Left hindlimb (tissue), 1 donor: ENCODE data around the gene VPS35L.

ENCODE experiments used
- DNase-seq: peaks from one replicate; pipeline ENCODE4 v3.0.0-alpha.2; 2018

The VPS35L gene

DNA sequence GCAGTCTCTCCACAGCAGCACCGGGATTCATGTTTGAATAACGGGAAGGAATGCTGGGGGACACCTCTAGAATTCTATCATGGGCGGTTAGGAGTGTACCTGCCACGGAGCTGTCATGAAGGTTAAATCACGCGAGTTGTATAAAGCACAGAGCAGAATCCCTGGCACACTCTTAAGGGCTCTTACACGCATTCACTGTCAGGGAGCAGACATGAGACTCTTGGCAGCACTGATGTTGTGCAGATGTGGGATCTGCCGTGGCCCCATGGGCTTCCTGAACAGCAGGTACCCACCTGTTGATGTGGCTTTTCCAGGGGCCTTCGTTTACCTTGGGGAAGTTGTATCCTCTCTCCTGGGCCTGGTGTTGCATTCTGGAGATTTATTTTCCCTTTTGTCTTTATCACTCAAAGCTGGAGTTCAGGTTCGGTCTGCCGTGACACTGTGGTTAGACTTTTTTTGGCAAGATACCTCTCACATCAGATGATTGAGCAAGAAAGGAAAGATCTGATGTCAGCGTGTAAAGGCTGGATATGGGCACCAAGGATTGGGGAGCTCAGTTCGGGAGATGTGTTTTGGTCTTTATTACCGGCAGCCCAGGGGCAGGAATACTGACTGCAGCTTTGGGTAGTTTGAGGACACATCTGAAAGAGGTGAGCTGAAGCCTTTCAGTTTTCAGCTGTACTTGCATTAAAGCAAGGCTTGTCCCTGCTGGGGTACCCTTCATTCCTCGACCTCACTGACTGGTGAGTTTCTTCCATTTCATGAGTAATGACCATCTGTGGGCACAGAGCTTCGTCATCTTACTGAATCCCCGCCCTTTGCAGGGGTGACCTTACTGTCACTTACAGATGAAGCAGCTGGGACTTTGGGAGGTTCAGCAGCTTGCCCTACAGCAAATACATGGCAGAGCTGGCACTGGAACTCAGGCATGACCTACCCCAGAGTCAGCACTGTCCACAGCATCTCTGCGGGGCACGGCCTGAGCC, 143.3 kb downstream of the VPS35L start:
- DNase-seq = no peak

DNA sequence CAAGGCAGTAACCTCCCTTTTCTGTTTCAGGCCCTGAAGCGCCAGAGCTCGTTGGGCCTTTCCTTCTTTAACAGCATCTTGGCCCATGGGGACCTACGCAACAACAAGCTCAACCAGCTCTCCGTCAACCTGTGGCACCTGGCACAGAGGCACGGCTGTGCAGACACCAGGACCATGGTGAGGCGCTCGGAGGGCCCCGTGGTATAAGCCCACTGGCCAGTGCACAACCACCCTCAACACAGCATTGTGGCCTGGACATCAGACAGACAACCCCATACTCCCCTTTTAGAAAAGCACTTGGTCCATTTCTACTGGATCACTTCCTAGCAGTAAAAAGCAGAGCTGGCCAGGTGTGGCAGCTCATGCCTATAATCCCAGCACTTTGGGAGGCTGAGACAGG, 144.0 kb downstream of the VPS35L start:
- DNase-seq = no peak

DNA sequence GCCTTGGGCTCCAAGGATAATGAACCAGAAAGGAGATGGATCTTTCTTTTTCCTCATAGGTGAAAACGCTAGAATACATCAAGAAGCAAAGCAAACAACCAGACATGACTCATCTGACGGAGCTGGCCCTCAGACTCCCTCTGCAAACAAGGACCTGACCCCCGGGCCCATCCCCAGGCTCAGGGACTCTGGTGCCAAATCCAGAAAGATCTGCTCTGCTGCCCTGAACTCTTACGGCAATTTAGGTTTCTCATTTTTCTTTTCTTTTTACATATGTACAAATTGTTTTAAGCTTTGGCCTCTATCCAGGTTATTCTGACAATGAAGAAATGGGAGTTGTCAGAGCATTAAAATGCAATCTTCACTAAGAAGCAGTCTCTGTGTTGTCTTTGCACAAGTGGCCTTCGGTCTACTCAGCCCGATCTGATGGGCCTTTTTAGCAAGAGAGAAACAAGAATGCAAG, 144.8 kb downstream of the VPS35L start:
- no peak for DNase-seq

DNA sequence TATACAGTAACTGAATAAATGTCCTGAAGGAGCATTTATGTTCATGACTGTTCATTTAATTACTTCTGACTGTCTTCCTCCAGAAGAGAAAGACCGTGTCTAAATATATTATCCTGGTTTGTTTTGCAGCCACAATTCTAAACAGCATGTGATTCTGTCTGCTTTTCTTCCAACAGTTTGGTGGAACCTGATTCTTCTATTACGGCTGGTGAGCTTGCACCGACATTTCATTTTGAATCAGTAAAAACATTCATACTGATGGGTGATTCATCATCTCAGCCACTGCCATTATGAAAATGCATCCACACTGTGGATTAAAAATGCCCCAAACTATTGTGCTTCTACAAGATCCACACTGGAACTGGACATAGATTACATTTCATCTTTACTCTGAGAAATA, 145.6 kb downstream of the VPS35L start:
- no peak for DNase-seq

DNA sequence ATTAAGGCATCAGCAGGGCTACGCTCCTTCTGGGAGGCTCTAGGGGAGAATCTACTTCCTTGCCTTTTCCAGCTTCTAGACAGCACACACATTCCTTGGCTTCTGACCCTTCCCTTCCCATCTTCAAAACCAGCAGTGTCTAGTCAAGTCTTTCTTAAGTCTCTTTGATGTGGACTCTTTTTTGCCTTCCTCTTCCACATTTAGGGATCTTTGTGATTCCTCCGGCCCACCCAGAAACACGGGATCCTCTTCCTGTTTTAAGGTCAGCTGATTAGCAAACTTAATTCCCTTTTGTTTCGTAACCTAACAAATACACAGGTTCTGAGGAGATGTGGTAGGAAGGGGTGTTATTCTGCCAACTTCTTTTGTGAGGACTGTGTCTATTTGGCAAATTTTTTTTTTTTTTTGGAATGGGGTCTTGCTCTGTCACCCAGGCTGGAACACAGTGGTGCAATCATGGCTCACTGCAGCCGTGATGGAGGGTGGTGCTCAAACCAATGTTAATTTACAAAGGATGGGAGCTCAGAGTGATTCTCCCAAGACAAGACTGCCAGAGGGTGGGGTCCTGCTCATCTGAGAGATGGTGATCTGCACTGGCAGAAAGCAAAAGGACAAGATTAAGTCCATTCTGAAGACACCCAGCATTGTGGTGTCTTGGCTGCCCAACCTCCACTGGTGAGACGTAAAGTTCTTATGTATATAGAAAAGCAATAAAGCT, 147.8 kb downstream of the VPS35L start:
- DNase-seq = no peak

DNA sequence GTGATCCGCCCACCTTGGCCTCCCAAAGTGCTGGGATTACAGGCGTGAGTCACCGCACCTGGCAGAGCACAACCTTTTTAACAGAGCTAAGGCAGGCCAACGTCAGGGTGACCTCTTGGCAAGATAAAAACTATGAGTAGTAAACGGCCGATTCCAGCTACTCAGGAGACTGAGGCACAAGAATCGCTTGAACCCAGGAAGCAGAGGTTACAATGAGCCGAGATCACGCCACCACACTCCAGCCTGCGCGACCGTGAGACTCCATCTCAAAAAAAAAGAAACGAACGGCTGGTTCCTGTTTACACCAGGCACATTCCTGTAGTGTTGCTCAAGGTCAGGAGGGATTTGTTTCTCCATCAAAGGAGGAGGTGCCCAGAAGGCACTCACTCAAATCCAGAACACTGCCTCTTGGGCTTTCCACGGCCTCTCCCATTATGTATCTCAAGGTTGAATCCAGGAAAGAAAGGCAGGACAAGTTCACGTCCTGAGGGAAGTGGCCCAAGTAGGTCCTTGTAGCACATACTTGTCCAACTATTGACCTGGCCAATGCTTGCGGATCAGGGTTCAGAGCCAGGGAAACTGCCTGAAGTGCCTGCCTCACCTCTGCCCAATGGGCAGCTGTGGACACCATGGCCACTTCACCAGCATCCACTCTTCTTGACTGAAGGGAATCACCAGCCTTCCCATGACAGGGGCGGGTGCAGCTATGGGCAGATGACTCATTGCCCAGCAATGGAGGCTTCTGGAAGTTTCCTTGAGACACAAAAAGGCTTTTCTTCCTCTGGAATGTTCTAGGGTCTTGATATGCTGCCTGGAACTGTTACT, 149.0 kb downstream of the VPS35L start:
- no peak for DNase-seq

DNA sequence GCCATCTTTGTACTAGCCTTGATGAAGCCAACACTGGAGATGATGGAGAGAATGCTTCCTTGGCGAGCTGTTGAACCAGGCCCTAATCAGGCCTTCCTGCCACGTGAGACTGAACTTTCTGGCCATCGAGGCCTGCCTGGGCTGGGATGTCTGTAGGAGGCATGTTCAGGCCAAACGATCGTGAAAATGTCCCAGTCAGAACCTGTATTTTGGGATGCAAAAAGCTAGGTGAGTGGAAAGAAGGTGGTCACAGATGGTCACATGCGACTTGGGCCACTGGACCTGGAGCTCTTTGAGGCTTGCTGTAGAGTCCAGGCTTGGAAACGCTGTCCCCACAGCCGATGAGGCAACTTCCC, 149.6 kb downstream of the VPS35L start:
- no peak for DNase-seq

DNA sequence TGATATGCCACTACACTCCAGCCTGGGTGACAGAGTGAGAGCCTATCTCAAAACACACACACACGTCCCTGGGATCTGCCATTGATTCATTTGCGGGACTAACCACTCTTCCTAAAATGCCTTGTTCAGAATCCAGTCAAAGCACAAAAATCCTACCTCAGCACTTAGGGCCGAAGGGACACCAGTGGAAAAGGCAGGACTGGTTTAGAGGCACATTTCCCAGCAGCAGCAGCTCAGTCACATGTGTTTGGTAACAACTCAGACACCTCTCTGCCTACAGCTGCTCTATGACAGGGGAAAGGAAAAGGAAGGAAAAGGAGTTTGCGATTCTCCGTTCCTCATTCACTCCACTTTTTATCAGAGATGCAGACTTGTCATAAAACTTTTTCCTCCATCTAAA, 150.3 kb downstream of the VPS35L start:
- DNase-seq = no peak

DNA sequence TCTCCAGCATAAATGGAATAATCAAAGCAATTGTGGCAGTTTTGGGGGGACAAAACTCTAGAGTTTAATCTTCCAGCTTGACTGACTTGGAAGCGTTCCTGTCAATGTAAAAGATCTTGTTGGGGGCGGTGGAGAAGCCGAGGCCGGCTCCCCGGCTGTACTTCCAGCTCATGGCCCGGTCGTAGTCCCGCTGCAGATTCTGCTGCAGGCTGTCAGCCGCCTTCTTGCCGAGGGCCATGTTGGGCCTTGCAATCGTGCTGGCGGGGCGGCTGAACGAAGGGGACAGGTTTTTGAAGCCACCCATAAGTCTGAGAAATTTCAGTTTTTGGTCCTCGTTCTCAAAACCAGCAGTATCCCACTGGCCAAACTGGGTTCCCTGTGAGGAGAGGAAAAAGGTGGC, 151.3 kb downstream of the VPS35L start:
- DNase-seq = no peak

DNA sequence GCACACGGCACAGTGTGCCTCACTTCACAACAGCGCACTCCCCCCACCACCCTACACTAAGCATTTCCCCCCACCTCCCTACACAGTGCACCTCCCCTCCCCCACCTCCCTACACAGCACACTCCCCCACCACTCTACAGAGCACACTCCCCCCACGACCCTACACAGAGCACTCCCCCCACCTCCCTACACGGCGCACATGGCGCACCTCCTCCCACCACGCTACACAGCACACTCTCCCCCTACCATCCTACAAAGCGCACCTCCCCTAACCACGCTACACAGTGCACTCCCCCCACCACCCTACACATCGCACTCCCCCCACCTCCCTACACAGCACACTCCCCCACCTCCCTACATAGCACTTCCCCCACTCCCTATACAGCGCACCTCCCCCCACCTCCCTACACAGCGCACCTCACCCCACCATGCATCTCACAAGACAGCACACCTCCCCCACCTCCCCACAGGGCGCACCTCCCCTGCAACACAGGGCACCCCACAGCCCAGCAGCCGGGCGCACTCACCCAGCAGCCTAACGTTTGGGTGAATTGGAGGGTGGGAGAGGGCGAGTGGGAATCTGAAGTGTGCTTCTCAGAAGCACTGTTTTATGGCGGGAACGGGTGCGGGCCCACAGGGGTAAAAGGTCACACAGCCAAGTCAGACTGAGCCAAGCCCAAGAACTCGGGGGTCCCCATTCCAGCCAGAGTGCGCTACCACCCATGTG, 152.2 kb downstream of the VPS35L start:
- no peak for DNase-seq

DNA sequence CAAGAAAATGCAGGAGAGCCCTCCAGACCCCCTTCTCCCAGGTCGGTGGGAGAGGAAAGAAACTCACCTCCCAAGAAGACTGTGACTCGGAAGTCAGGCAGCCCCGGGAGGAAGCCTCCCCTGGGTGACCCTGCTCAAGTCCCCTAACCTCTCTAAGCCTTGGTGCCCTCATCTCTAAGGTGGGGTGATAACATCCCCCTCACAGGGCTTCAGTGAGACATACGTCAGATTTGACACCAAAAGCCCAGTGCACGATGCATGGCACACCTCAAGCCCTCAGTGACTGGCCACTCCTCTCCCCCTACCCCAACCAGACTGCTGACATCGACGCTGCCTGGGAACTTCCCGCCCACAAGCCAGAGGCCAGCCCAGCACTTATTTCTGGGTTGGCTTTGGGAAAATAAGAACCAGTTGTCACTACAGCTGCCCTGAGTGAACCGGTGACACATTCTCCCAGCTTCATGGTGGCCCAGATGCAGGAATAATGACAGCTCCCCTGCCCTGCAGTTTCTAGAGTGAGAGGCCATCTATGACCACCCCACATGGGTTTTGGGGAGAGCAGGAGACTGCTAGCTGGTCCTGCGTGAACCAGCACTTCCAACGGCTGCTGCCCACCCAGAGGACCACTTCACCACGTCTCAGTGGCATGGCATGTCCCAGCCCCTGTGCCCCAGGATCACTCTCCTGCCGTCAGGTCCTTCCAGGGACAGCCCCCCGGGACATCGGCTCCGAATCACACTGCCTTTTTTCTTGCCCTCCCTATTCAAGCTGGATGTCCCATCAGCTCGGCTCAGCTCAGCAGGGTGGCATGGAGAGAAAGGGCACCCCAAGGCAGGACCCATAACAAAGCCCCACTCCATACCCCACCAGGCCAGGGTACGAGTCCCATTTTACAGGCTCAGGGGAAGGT, 153.0 kb downstream of the VPS35L start:
- no peak for DNase-seq

DNA sequence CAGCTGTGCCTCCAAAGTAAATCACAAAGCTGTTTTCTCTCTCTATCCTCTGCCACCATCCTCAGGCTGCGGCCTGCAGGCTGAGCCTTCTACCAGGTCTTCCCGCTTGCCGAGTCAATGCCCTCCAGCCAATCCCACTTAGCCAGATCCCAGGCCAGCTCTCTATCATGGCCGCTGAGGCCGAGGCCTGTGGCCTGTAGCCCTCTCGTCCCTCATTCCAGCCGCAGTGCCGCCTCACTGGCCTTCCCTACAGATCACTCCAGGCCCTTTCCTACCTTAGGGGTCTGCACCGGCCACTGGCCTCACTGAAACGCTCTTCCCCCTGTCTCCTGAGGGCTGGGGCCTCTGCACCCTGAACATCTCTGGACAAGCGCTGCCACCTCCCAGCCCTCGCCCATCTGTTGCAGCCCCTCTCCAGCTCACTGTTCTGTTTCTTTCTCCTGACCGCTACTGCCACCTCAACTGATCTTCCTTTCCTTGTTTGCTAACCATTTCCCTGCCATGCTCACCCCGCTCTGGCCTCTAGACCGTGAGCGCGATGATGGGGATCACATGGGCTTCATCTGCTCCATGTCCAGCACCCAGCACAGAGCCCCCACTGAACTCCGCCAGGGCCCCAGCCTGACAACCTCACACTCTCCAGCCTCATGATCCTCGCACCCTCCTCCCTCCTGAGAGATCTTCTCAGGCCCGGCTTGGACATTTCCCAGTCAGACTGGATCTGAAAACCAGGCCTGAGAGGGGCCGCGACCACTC, 154.1 kb downstream of the VPS35L start:
- no peak for DNase-seq

DNA sequence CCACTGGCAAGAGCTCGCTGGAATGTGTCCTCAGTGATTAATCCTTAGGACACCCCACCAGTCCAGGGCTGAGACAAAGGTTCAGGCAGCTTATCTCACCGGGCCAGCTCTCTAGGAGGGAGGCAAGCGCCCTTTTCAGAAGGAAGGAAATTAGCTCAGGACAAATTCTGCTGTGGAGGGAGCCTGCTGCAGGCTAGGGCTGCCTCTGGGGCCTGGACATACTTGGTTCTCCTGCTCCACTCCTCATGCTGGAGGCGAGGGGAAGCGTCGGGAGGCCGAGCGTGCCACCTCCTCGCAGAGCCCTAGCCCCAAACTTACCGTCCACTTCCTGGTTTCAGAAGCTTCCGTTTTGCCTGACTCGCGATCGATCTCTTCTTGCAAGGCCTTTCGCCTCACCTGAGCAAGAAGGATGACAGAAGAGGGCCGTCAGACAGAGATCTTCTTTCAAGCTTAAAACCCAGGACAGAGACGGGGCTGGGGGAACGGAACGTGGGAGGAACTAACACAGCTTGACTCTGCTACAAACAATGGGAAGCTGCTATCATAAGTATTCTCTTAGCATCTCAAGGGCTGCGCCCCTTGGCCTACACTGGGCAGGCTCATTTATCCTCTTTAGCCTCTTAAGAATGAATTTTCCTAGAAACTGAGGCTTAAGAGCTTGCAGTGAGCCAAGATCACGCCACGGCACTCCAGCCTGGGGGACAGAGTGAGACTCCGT, 154.8 kb downstream of the VPS35L start:
- no peak for DNase-seq

DNA sequence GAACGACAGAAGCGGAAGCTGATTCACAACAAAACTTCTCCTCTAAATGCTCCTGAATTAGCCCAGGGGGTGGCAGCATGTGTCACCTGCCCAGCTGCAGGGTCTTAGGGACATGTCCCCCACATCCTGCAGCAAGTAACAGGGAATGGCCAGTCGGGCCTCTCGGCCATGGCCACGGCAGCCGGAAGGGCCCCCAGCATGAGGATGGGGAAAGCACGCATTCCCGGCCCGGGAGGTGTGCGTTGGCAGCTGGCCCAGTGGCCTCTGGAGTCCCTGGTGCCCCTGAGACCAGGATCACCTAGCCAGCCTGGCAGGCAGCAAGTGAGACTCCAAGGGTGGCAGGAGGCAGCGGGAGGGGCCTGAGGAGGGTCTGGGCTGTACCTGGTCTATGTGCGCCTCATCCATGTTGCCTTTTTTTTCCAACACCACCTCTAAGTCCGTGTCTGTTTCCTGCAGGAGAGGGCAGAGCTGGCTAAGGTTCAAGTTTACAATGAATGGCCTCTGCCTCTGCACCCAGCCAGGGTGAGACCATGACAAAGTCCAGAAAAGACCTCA, 155.6 kb downstream of the VPS35L start:
- DNase-seq = no peak

DNA sequence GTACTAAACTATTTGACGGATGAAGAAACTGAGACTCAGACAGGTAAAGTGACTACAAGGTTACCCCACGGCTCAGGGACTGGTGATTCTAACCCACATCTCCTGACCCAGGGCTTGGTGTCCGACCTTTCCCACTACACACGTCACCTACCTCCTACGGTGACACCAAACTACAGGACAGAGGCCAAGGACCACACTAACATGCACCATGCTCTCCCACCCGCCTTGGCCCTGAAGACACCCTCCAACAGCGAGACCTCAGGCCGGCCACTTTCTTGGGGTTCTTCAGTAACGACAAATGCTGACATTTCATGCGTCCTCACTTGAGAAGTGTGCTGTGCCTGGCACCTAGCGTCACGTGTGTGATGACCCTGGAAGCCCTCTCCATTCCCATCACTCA, 156.1 kb downstream of the VPS35L start:
- no peak for DNase-seq

DNA sequence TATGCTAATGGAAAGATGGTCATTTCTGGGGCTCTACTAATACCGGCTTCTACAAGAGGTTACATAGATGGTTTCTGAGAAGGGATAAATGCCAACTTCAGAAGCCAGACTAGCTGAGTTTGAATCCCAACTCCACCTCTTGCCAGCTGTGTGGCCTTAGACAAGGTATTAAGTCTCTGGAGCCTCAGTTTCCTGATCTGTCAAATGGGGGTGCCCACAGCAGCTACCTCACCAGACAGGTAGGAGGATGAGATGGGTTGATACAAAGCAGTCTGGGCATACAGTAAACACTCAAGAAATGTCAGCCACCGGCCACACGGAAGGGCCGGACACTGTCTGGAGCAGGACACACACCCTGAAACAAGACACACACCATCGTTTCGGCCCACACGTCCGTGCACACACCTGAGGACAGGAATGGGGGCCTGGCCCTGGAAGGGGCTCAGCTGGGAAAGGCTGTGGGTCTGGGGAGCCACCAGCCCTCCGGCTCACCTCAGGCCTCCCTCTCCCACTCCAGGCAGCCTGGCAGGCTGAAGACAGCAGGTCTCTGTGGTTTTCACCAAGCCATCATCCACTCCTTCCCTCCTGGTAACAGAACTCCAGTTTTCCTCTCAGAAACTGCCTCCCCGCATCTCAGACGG, 157.0 kb downstream of the VPS35L start:
- DNase-seq = no peak

DNA sequence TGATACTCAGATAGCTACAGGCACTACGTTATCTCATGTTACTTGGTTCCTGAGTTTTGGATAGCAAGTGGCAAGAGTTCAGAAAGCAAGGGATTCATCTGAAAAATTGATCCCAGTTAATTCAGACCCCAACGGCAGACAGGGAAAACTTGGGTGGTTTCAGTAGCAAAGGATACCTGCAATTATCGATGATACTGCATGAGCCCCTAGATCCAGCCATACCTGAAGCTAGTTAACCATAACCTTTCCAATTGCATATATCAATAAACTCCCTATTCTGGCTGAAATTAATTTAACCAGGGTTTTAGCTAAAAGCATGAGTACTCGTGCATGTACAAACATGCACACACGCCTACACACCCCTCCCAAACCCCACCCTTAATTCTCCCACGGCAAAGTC, 158.2 kb downstream of the VPS35L start:
- no peak for DNase-seq

DNA sequence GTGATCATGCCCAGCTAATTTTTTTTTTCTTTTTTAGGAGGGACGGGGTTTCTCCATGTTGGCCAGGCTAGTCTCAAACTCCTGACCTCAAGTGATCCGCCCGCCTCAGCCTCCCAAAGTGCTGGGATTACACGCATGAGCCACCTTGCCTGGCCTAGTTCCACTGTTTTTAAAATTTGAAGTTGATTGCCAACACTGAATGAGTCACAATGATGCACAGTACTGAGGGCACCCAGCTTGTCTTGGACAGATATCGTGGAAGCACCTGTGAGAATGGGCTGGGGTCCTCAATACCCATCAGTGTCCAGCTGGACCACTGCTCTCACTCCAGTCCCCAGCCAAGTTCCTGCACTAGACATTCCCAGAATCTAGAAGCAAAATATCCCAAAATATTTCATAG, 160.1 kb downstream of the VPS35L start:
- DNase-seq = no peak

DNA sequence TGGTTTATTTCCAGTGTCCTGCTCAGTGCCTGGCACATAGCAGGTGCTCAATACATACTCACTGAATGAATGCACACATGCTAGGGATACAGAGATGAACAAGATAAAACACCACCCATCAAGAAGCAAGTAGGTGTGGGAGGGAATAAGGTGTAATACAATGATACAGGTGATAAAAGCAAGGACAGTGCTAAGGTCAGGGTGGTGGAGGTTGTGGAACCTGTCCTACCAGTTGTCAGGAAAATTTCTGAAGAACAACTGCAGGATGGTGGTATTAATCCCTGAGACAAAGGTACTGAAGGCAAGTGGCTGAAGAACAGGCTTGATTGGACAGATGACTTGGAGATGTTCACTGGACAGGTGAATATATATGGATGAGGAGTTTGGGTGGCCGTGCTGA, 160.7 kb downstream of the VPS35L start:
- DNase-seq = no peak
